HG02970 (cell line): Measurements from ENCODE around the gene PDZD7.
"Not testable (repeated sequence)": the region's sequence is repeated elsewhere in the genome, so short reads cannot be mapped to it uniquely, and the experiment has no call there.

Experiments
- ATAC-seq: cut with Tn5 transposase; IDR thresholded peaks from one replicate; pipeline ENCODE4 v1.9.1; 2021; ENCODE audit warnings: mild to moderate bottlenecking, moderate library complexity, moderate number of reproducible peaks; ENCODE audit not compliant: unreplicated experiment, low FRiP score

PDZD7 gene

GRCh38 chr10:101042667-101043362, 11.9 kb upstream of the PDZD7 start:
- ATAC-seq: peak; percentile 86

GRCh38 chr10:101042118-101042517, 11.2 kb upstream of the PDZD7 start:
- no peak for ATAC-seq

GRCh38 chr10:101041252-101041761, 10.4 kb upstream of the PDZD7 start:
- ATAC-seq: no peak

- ATAC-seq: no peak
Observed at GRCh38 chr10:101040851-101041250, 9.9 kb upstream of the PDZD7 start.

GRCh38 chr10:101040061-101040460, 9.1 kb upstream of the PDZD7 start:
- ATAC-seq: no peak

- ATAC-seq: no peak
Observed at GRCh38 chr10:101038484-101038883, 7.6 kb upstream of the PDZD7 start.

GRCh38 chr10:101036726-101037125, 5.8 kb upstream of the PDZD7 start:
- ATAC-seq: no peak

GRCh38 chr10:101035916-101036702, 5.2 kb upstream of the PDZD7 start:
- ATAC-seq: no peak

GRCh38 chr10:101035314-101035713, 4.4 kb upstream of the PDZD7 start:
- ATAC-seq: no peak

GRCh38 chr10:101034404-101034803, 3.5 kb upstream of the PDZD7 start:
- ATAC-seq: not testable (repeated sequence)

- ATAC-seq: no peak
Observed at GRCh38 chr10:101033276-101033675, 2.3 kb upstream of the PDZD7 start.

- ATAC-seq: no peak
Observed at GRCh38 chr10:101032637-101033224, 1.8 kb upstream of the PDZD7 start.

GRCh38 chr10:101031796-101032636, 1.1 kb upstream of the PDZD7 start:
- ATAC-seq: peak; percentile 22

GRCh38 chr10:101030496-101031127, 317 bp downstream of the PDZD7 start:
- no peak for ATAC-seq

- no peak for ATAC-seq
Observed at GRCh38 chr10:101029520-101030295, 1.2 kb downstream of the PDZD7 start.

- no peak for ATAC-seq
Observed at GRCh38 chr10:101028446-101029337, 2.2 kb downstream of the PDZD7 start.

- ATAC-seq: no peak
Observed at GRCh38 chr10:101027106-101027720, 3.7 kb downstream of the PDZD7 start.
